NK-92 (cell line): ENCODE data around the gene STRIP2.
"Not testable (repeated sequence)": the region's sequence is repeated elsewhere in the genome, so short reads cannot be mapped to it uniquely, and the experiment has no call there.

Experiments
- DNase-seq: peaks from one replicate; lab custom pipeline; 2025; ENCODE audit not compliant: unreplicated experiment; lab: John Stamatoyannopoulos, UW

The STRIP2 gene

GRCh38 chr7:129453510-129454248 lies 19.4 kb downstream of the STRIP2 start:
- no peak for DNase-seq

- no peak for DNase-seq
These were observed 20.0 kb downstream of the STRIP2 start for GRCh38 chr7:129454249-129454551.

DNA sequence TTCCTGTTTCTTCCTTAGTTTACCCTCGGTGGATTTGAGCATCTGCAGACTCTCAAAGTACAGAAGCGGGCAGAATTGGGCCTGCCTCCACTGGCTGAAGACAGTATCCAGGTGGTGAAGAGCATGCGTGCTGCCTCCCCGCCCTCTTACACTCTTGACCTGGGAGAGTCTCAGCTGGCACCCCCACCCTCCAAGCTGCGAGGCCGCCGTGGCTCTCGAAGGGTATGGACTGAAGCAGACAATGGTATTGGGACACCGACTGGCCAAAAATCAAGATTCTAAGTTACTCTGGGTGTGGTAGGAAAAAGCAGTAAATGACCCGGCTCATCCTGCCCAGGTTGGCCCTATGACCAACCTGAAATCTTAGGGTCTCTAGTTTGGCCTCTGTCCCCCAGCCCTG lies 22.2 kb downstream of the STRIP2 start:
- no peak for DNase-seq

- DNase-seq = no peak
These were observed 22.9 kb downstream of the STRIP2 start for GRCh38 chr7:129457101-129457500.

DNA sequence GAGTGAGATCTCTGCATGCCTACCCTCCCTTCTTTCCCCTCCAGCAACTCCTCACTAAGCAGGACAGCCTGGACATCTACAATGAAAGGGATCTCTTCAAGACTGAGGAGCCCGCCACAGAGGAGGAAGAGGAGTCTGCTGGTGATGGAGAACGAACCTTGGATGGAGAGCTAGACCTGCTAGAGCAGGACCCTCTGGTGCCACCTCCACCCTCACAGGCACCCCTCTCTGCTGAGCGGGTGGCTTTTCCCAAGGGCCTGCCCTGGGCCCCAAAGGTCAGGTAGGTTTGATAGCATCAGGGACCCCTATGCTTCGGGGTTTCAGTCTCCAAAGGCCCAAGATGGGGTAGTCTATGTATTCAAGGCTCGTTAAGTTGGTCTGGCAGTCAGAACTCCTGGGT lies 23.9 kb downstream of the STRIP2 start:
- DNase-seq = no peak

DNA sequence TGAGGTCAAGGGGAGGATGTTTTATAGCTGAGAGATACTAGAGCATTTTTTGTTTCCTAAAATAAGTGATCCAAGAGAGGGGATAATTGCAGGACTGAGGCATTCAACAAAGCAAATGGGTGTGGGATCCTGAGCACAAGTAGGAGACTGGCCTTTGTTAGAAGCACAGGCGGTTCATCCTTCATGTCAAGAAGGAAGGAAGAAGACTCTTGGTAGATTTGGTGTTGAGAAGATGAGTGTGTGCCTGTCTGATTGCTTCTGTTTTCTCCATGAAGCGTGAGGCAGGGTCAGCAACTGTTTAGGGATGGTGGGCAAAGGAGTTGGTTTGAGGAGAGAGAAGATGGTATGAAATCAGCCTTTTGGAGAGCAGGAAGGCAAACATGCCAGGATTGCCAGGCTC lies 27.6 kb downstream of the STRIP2 start:
- DNase-seq = no peak

DNA sequence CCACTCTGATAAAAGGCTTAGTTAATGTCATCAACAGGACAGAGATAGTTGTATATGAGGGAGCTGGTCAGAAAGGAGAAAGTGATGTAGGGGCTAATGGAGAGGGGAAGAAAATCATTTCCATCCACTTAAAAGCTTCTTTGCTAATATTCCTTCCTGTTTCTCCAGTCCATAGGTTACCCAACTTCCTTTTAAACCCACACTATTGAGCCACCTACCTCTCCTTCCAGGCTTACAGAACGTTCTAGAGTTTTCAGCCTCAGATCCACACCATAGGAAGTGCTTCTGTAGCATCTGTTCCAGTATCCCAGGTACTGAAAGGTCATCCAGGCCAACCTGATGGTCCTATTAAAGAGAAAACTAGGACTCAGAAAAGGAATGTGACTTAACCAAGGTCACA lies 28.2 kb downstream of the STRIP2 start:
- DNase-seq = no peak

DNA sequence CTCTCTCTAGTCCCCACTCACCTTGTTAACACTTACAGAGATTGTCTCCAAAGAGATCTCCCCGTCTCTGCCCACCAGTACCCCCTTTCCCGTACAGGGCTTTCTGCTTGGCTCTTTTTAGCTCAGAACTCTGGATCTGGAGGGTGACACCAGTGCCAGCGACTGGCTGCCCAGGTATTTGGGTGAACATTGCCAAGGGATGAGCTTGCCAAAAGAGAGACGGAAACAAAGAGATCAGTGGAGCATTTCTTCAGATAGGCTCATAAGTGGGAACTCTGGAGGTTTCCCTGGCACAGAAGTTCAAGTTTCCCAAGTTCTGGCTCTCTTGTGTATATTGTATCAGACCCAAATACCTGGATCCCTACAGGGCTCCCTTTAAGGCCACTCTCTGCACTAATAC lies 30.0 kb downstream of the STRIP2 start:
- DNase-seq = no peak

DNA sequence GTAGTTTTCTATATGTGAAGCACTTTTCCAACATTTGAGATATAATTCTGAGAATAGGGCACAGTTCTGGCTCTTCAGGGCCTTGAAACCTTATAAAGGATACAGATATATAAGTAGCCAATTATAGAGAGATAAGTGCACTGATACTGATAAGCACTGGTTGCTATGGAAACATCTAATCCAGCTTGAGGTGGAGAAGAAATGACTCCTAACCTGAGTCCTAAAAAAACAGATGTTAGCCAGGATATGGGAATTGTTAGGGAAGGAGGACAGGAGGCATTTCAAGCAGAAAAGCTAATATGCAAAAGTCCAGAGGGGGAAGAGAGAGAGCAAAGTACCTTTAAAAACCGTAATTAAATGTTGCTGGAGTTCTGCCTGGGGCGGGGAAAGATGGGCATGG lies 30.8 kb downstream of the STRIP2 start:
- no peak for DNase-seq

DNA sequence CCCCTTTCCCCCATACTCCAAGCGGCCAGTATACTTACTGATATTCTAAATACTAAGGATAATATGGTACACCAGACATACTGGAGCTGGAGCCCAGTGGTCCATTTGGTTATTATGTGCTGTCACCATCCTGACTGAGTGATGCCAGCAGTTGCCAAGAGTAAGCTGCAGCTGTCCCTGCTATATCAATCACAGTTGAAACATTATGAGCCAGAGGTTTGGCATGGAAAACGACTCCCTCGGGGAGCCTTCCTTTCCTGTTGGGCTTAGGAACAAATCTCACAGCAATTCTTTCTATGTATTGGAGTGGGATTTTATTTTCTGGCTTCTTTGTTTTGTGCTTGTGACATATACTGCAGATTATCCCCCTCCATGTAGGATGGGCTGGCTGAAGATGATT lies 32.6 kb downstream of the STRIP2 start:
- DNase-seq = no peak

GRCh38 chr7:129468087-129468486 lies 33.9 kb downstream of the STRIP2 start:
- DNase-seq = no peak

GRCh38 chr7:129468547-129468946 lies 34.3 kb downstream of the STRIP2 start:
- no peak for DNase-seq

GRCh38 chr7:129469930-129470329 lies 35.7 kb downstream of the STRIP2 start:
- DNase-seq = no peak

GRCh38 chr7:129470411-129470810 lies 36.2 kb downstream of the STRIP2 start:
- DNase-seq = no peak

DNA sequence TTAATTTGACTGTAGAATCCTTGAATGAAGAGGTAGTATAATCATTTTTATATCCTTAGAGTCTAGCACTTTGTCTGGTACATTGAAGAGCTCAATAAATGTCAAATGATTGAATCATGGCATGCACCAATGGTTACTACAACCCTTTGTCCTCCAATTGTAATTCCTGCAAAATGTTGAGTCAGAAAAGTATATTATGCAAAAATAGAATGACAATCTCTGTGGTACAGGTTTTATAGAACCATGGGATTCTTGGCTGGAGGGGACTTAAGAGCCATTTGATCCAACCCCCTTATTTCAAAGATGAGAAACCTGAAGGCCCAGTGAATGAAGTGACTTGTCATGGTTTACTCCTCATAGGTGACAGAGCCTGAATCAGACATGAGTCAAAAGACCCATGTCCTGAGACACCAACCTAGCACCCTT lies 37.2 kb downstream of the STRIP2 start:
- DNase-seq = no peak

DNA sequence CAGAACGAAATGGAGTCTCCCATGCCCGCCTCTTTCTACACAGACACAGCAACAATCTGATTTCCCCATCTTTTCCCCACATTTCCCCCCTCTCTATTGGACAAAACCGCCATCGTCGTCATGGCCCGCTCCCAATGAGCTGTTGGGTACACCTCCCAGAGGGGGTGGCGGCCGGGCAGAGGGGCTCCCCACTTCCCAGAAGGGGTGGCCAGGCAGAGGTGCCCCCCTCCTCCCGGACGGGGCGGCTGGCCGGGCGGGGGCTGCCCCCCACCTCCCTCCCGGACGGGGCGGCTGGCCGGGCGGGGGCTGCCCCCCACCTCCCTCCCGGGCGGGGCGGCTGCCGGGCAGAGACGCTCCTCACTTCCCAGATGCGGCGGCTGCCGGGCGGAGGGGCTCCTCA lies 41.7 kb downstream of the STRIP2 start:
- DNase-seq = not testable (repeated sequence)

DNA sequence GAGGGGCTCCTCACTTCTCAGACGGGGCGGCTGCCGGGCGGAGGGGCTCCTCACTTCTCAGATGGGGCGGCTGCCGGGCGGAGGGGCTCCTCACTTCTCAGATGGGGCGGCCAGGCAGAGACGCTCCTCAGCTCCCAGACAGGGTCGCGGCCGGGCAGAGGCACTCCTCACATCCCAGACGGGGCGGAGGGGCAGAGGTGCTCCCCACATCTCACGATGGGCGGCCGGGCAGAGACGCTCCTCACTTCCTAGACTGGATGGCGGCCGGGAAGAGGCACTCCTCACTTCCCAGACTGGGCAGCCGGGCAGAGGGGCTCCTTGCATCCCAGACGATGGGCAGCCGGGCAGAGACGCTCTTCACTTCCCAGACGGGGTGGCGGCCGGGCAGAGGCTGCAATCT lies 42.2 kb downstream of the STRIP2 start:
- not testable (repeated sequence) for DNase-seq

DNA sequence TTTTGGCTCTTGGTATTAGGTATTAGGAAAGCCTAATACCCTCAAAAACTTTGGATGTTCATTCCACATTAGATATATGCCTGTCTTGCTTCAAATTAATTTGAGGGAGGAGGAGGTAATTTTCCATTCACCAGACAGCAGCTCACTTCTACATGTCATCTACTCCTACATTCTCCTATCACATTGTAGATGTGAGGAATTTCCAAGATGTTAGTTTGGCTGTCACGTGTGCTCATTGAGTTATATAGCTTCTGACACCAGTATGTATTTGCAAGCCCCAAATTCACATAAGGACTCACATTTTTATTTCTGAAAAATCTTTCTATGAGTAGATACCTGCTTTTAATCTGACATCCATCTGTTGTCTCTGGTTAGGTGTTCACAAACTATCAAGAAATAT lies 45.6 kb downstream of the STRIP2 start:
- no peak for DNase-seq

- DNase-seq = no peak
These were observed 46.6 kb downstream of the STRIP2 start for GRCh38 chr7:129480674-129481363.

DNA sequence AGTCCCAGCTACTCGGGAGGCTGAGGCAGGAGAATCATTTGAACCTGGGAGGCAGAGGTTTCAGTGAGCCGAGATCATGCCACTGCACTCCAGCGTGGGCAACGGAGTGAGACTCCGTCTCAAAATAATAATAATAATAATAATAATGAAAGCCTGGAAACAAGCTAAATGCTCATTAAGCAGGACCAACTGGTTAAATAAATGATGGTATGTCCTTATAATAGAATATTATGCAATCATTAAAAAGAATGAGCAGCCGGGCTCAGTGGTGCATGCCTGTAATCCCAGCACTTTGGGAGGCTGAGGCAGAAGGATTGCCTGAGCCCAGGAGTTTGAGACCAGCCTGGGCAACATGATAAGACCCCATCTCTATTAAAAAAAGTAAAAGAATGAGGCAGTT lies 47.1 kb downstream of the STRIP2 start:
- not testable (repeated sequence) for DNase-seq

DNA sequence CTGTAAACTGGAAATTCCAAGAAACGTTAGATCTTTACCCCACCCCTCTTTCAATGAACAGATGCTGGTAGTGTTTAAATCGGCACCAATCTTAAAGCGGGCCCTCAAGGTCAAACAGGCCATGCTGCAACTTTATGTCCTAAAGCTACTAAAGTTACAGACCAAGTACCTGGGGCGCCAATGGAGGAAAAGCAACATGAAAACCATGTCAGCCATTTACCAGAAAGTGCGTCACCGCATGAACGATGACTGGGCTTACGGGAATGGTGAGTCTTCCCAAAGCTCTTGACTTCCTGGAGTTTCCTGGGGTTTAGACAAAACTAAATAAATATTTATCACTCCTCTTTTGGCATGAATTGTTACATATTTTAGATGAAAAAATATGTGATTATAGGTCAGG lies 48.5 kb downstream of the STRIP2 start:
- DNase-seq = no peak

- no peak for DNase-seq
These were observed 55.3 kb downstream of the STRIP2 start for GRCh38 chr7:129489491-129489890.

DNA sequence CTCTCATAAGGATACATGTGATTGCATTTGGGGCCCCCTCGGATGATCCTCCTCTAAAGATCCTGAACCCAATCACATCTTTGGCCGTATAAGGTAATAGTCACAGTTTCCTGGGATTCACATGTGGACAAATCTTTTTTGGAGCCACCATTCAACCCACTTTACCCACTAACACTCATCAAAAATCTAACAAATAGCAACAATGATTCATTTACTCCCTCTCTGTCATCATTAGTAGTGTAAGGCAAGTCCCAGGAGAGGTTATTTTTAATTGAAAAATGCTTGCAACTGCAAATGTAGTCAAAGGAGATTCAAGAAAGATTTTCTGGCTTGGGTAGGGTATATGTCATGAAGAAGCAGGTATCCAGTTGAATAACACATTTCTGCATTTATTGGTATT lies 58.2 kb downstream of the STRIP2 start:
- no peak for DNase-seq
